CD4-positive, alpha-beta T cell treated with Interleukin-6 at 100 ng/mL for 8 hours (primary cell): ENCODE measurements around the gene FGF22.

Source experiments
- DNase-seq: peaks from one replicate; pipeline ENCODE4 v3.0.0-alpha.2; 2020; ENCODE audit warnings: mixed read lengths, low spot score

Gene FGF22

DNA sequence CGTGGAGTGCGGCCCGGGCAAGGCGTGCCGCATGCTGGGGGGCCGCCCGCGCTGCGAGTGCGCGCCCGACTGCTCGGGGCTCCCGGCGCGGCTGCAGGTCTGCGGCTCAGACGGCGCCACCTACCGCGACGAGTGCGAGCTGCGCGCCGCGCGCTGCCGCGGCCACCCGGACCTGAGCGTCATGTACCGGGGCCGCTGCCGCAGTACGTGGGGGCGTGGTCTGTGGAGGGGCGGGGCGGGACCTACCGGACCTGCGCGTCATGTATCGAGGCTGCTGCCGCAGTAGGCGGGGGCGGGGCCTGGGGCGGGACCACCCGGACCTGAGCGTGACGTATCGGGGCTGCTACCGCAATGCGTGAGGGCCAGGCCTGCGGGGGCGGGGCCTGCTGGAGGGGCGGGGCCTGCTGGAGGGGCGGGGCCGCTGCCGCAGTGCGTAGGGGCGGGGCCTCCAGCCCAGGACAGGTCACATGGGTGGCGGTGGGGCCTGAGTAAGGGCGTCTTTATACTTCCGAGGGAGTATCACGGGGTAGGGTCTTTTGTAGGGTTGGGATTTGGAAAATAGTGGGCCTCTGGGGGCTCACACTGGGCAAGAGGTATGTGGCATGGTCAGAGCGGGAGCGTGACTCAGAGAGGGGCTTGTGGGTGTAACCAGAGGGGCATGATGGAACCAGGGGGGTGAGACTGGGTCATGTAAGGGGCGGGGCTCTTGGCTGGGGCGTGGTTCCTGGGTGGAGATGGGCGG is 40.8 kb downstream of the FGF22 start:
- peak; percentile 100 for DNase-seq

DNA sequence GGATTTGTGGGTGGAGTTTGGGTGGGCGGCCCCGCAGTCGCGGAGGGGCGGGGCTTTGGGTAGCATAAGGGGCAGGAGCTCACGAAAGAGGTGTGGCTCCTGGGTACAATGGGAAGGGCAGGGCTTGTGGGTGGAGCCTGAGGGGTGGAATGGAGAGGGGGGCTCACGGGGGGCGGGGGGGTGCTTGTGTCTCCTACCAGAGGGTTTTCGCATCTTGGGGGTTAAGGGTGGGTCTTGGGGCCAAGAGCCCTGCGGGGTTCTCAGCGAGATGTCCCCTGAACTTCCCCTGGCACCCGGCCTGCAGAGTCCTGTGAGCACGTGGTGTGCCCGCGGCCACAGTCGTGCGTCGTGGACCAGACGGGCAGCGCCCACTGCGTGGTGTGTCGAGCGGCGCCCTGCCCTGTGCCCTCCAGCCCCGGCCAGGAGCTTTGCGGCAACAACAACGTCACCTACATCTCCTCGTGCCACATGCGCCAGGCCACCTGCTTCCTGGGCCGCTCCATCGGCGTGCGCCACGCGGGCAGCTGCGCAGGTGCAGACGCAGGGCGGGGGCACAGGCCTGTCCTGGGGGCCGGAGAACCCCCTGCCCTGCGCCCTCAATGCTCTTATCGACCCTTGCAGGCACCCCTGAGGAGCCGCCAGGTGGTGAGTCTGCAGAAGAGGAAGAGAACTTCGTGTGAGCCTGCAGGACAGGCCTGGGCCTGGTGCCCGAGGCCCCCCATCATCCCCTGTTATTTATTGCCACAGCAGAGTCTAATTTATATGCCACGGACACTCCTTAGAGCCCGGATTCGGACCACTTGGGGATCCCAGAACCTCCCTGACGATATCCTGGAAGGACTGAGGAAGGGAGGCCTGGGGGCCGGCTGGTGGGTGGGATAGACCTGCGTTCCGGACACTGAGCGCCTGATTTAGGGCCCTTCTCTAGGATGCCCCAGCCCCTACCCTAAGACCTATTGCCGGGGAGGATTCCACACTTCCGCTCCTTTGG is 41.6 kb downstream of the FGF22 start:
- DNase-seq = peak; percentile 89

DNA sequence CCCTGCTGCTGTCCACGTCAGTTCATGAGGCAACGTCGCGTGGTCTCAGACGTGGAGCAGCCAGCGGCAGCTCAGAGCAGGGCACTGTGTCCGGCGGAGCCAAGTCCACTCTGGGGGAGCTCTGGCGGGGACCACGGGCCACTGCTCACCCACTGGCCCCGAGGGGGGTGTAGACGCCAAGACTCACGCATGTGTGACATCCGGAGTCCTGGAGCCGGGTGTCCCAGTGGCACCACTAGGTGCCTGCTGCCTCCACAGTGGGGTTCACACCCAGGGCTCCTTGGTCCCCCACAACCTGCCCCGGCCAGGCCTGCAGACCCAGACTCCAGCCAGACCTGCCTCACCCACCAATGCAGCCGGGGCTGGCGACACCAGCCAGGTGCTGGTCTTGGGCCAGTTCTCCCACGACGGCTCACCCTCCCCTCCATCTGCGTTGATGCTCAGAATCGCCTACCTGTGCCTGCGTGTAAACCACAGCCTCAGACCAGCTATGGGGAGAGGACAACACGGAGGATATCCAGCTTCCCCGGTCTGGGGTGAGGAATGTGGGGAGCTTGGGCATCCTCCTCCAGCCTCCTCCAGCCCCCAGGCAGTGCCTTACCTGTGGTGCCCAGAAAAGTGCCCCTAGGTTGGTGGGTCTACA is 43.1 kb downstream of the FGF22 start:
- no peak for DNase-seq

DNA sequence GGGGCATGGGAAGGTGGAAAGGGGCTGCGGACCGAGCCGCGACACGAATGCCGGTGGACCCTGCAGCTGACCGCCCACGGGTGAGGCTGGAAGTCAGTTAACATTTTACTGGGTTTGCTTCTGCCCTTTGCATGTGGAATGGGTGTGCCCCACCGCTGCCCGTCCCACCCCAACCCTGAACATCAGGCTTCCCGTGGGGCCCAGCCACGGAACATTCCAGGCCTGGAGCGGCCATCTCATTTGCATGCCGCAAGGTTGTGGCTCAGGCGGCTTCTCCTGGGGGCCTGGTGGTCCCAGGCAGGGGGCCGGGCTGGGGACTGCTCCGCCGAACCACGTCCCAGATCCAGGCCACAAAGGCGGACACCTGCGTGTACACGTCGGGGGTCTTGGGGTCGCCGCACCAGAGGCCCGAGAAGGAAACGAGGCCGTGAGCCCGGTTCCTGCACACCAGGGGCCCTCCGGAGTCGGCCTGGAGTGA is 45.8 kb downstream of the FGF22 start:
- no peak for DNase-seq

DNA sequence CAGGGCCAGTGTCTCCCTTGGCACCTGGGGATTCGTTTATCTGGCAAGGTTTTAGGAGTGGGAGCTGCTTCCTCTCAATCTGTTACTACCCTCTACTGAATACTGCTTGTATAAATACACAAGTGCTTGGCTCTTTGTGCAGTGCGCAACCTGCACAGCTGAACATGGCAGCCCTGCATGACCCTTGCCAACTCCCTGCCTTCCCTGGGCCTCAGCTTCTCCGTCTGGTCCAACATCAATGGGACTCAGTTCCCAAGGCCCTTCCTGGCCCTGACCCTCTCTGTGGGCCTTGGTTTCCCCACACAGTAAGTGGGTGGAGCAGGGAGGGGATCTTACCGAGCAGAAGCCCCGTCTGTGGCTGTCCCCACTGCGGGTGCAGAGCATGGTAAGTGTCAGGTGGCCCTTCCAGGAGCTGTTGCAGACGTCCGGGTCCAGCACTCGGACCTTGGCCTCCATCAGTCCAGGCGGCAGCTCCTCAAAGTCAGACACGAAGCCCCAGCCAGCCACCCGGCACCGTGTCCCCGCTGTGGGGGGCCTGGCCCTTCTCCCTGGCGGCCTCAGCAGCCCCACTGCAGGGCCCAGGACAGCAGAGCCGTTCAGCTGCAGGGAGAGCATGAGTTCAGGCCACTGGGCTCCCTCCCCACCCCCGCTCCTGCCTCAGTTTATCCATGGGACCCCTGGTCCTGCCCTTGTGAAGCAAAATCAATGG is 47.1 kb downstream of the FGF22 start:
- DNase-seq = no peak

DNA sequence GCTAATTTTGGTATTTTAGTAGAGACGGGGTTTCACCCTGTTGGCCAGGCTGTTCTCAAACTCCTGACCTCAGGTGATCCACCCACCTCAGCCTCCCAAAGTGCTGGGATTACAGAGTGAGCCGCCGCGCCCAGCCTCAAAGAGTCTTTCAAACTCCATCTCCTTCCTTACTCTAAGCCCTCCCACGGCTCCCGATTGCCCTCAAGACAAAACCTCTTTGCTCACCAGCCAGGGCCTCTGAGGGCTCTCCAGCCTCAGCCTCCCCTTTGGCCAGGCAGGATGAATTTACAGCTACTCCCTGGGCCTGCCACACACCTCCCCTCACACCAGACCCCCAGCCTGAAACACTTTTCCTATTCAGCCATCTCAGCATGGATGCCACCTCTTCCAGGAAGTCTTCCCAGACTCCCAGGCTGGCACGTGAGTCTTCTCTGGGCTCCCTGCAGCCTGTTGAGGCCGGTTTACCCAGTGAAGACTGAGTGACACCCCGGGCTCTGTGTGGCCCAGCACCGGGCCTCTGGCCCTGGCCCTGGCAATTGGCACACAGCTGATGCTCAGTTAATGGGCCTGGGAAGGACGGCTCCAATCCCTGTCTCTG is 48.0 kb downstream of the FGF22 start:
- no peak for DNase-seq

DNA sequence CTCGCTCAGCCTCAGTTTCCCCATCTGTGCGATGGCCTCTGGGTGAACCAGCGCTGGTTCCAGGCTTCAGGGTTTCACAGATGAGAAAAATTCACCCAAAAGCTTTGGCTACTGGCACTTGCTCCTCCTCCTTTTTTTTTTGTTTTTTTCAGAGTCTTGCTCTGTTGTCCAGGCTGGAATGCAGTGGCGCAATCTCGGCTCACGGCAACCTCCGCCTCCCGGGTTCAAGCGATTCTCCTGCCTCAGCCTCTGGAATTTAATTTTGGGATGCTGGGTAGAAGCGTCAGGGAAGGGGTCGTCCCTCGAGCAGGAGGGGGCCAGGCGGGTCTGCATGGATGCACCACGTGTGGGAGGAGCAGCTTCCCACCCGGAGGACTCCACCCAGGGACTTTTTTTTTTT is 48.5 kb downstream of the FGF22 start:
- no peak for DNase-seq

DNA sequence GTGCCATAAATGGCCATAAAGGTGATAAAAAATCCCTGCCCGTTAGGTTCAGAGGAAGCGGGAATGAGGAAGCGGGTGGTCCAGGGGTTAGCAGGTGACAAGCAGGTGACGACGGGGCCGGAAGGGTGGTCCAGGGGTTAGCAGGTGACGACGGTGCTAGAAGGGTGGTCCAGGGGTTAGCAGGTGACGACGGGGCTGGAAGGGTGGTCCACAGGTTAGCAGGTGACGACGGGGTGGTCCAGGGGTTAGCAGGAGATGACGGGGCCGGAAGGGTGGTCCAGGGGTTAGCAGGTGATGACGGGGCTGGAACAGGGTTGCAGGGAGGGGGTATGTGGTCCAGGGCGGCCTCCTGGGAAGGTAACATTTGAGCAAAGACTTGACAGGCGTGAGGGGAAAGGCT is 49.3 kb downstream of the FGF22 start:
- no peak for DNase-seq

DNA sequence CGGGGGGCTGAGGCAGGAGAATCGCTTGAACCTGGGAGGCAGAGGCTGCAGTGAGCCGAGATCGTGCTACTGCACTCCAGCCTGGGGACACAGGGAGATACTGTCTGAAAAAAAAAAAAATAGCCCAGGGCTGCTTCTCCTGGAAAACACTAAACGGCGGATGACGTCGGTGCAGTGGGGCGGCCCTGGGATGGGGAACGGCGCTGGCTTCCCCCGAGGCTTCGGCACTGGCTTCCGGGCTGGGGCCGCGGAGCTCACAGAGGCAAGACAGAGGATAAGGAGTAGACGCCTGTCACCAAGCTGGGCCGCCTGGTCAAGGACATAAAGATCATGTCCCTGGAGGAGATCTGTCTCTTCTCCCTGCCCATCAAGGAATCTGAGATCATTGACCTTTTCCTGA is 50.5 kb downstream of the FGF22 start:
- DNase-seq = no peak
